Measurements from ENCODE around the gene OR5C1.
A peak's percentile ranks its signal among the peaks of the same experiment; 100 is the strongest.
"Not testable (repeated sequence)": the region's sequence is repeated elsewhere in the genome, so short reads cannot be mapped to it uniquely, and the experiment has no call there.

Gene OR5C1

DNA sequence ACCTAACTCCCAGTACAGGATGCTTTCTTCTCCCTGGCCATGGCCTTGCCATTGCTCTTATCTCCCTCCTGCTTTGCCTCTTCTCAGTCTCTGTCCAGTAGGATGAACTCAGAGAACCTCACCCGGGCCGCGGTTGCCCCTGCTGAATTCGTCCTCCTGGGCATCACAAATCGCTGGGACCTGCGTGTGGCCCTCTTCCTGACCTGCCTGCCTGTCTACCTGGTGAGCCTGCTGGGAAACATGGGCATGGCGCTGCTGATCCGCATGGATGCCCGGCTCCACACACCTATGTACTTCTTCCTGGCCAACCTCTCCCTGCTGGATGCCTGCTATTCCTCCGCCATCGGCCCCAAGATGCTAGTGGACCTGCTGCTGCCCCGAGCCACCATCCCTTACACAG lies at the start of gene OR5C1:
OR5C1 (plus strand) TSS at position 103 of the 400 bp plus-strand sequence; CDS start at position 103, 0 bp downstream.
- no peak for DNase-seq

DNA sequence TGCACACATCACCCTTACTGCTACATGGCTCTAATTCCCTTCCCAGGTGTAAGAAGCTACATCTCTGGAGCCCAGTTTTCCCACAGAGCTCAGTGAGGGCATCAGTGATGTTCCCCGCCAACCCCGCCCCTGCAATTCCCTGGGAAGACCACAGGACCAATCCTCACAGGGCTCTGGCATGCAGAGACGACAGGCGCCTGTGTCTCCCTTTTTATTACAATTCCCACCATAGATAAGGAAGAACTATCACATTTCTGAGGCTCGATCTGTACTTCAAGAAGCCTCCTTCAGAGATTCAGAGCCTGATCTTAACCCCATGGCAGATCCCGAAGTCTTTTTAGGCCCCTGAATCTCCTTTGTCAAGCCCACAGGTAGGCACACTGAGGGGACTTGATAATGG lies 46.7 kb upstream of the OR5C1 start, which contains the start of gene OR1L6:
OR1L6 (plus strand) TSS at position 301 of the 400 bp plus-strand sequence. CDS start 7,545 bp downstream, outside the sequence.
- no peak for DNase-seq

DNA sequence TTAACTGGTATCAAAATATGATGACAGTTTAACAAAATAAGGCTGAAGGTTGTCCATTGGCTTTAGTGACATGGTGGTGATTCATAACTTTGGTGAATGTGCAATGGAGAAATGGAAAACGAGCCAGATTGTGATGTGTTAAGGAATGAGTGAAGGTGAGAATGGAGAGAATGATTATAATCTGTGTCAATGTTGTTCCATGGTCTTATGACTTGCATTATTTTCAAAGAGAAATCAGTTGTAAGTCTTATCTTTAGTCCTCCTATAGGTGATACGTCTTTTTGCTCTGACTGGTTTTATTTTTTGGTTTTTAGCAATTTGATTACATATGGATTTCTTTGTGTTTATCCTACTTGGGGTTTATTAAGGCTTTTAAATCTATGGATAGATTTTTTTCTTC lies 33.9 kb upstream of the OR5C1 start:
- DNase-seq = no peak

DNA sequence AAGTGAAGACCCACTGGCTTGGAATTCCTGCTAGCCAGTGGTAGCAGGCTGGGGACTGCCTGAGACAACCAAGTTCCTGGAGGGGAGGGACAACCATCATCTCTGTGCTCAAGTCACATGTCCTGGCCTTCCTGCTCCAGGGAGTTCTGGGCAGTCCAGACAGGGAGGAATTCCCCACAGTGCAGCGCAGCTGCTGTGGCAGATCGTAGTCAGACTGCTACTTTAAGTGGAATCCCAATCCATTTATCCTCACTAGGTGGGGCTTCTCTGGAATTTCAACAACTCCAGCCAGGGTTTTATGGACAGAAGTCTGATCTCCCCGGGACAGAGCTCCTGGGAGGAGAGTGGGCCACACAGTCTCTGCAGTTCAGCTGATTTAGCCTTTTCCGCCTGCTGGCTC lies 20.9 kb upstream of the OR5C1 start:
- DNase-seq = no peak

DNA sequence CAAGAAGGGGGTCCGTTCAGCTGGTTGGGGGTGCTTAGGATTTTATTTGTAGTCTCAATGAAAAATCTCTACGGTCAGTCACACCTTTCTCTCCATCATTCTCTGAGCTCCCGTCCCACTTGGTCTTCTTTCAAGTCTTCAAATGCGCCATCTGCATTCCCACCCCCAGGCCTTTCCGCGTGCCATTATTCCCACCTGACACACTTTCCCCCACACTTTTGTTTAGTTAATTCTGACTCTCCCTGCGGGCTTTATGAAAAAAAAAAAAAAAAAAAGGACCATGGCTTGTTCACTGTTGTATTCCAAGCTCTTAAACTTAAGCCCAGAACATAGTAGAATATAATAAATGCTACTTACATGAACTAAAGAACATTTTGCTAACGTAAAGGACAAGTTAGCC lies 11.7 kb upstream of the OR5C1 start:
- DNase-seq = no peak

DNA sequence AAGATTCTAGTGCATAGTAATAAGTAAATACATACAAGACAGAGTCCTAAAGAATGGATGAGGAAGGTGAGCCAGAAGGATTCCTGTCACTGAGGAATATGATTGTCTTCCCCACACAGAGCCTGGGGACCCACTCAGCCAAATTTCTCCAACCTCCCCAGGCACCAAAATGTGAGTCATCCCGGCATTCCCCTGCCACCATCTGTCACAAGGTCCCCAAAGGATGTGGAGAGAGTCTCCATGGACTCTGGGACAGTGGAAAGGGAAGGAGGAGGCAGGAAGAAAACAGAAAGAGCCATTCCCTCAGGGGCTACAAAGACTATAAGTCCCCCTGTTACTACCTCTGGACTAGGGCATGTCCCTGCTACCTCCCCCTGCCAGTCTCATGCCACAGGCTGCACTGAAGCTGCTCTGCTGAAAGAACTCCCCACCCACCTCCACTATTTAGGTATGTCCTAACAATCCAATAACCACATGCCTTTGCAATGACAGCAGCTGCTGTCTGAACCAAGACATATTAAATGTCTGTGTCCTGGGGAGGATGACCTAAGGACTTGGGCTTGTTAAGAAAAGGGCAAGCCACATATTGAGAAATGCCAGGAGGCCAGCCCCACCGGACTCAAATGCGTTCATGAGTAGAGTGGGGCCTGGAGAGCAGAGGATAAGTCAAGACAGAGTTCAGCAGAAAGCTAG lies 10.7 kb upstream of the OR5C1 start:
- peak; percentile 36 for DNase-seq

DNA sequence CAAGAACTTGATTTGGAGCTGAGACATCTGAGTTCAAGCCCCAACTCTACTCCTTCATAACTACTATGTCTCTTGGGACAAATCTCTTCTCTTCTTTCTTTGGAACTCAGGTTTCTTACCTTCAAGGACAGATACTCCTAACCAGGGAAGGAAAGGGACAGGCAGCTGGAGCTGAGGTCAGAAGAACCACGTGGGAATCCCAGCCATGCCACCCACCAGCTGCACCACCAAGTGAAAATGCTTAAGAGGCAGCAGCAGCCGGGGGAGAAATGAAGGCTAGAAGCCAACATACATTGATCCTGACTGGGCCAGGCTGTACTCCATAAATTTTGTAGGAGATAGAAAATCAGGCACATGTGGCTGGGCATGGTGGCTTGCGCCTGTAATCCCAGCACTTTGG lies 9.6 kb upstream of the OR5C1 start:
- DNase-seq = no peak

DNA sequence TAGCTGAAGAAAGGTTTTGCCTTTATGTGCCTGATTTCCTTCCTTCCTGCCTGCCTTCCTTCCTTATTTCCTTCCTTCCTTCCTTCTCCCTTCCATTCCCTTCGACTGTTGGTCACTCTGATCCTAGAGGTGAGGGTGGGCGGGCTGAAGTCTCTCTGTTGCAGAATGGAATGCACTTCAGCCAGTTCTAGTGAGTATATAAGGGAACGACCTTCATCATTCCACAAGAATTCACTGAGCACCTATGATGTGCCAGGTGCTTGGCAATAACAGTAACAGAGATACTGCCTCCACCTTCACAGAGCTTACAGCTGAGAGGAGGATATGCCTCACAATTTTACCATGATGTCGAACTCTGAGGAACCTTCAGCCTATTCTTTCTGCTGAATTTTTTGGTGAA lies 8.7 kb upstream of the OR5C1 start:
- DNase-seq = no peak

DNA sequence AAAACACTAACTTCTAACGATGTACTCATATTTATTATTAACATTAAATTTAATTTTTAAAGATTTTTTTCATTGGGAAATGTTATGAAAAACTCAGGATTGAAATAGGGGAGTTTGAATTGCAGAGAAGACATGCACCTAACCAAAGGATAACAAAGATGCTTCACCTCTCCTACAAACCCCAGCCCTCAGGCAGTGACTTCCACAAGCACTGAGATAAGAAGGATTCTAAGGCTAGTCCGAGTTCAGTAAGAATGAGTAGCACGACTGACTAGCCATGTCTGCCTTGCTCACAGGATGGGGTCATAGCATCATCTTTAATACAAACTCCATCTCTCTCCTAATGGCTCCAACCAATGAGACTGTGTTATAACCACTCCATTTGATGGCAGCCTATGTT lies 7.1 kb upstream of the OR5C1 start:
- no peak for DNase-seq

DNA sequence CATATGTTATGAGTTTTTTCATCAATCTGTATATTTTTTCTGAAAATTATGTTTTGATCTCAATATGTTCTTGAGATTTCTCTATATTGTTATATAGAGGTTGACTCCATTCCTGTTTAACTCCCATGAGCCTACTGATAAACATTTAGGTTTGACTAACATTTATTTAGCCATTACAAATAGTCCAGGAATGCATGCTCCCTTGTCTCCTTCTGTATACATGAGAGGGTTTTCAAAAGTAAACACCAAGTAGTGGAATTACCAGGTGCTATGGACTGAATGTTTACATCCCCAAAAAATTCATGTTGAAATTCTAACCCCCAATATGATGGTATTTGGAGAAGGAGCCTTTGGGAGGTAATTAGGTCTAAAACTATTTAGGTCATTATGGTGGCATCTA lies 3.5 kb upstream of the OR5C1 start:
- DNase-seq = no peak

DNA sequence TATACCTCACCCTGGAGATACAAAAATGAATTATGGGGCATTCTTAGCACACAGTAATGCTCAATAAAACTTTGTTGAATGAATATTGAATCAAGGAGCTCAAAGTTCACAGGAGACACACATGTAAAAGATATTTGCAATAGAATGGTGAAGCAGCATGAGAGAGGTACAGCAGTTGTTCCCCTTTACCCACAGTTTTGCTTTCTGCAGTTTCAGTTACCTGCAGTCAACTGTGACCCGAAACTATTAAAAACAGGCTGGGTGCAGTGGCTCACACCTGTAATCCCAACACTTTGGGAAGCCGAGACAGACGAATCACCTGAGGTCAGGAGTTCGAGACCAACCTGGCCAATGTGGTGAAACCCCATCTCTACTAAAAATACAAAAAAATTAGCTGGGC lies 2.4 kb upstream of the OR5C1 start:
- DNase-seq = no peak

DNA sequence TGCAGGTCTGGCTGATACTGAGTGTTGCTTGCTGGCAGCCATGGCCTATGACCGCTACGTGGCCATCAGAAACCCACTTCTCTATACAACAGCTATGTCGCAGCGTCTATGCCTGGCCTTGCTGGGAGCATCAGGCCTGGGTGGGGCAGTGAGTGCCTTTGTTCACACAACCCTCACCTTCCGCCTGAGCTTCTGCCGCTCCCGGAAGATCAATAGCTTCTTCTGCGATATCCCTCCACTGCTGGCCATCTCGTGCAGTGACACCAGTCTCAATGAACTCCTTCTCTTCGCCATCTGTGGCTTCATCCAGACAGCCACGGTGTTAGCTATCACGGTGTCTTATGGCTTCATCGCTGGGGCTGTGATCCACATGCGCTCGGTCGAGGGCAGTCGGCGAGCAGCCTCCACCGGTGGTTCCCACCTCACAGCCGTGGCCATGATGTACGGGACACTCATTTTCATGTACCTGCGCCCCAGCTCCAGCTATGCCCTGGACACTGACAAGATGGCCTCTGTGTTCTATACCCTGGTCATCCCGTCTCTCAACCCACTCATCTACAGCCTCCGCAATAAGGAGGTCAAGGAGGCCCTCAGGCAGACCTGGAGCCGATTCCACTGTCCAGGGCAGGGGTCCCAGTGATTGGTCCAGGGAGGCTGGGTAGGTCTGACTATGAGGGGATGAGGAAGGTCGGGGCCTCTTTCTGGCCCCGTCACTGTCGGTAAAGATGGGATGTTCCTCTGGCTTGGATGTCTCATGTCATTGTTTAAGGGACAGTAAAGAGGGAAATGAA lies 718 bp downstream of the OR5C1 start:
- DNase-seq = no peak

DNA sequence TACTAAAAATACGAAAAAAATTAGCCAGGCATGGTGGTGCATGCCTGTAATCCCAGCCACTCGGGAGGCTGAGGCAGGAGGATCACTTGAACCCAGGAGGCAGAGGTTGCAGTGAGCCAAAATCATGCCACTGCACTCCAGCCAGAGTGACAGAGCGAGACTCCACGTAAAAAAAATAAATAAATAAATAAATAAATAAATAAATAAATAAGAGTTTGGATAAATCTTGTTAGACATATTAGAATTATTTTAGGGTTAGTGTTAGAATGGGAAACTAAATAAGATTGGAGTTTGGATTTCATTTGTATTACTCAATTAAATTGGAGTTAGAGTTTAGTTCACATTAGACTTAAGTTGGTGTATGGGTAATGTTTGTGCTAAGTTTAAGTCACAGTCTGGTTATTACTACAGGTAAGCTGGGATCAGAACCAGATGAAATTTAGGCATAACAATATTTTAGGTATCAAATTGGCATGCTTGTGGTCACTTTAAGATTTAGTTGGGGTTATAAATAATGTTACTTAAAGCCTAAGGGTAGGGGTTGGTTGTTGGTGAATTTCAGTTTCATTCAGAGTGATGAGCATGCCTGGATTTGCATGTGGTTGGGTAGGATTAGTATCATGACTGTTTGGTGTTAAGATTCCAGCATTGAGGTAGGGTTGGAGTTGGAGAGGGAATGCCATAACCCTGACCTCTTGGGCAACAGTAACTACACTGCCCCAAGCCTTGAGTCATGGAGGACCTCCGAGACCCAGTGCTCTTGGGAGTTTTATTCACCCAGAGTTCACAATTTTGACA lies 3.3 kb downstream of the OR5C1 start:
- no peak for DNase-seq

DNA sequence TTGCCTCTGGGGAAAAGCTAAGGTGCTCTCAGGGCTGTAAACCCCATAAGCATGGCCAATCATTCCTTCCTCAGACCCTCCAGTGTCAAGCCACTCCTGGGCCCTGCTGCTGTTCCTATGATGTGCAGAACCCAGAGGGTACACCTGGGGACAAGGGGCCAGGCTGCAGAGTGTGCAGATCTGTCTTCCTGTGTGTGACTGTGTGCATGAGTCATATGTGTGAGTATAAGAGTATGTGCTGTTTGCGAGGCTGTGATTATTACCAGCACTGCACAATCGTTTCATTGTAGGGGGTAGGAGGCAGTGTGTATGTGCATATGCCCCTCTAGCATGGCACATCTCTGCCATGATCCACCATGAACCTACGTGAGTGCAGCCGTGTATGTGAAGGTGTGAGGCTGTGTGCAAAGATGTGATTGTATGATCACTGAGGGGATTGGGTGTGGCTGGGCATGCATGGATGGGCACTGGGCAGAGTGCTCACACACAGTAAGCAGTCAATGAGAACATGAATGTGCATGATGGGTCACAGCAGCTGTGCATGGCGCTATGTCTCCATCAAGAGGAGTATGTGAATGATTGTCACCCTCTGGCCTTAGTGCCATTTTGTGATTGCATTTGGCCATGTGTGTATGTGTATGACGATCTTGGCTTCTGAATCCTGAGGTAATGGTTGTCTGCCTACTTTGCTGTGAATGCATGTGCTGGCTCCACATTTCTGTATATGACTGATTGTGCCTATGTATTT lies 8.8 kb downstream of the OR5C1 start:
- no peak for DNase-seq

DNA sequence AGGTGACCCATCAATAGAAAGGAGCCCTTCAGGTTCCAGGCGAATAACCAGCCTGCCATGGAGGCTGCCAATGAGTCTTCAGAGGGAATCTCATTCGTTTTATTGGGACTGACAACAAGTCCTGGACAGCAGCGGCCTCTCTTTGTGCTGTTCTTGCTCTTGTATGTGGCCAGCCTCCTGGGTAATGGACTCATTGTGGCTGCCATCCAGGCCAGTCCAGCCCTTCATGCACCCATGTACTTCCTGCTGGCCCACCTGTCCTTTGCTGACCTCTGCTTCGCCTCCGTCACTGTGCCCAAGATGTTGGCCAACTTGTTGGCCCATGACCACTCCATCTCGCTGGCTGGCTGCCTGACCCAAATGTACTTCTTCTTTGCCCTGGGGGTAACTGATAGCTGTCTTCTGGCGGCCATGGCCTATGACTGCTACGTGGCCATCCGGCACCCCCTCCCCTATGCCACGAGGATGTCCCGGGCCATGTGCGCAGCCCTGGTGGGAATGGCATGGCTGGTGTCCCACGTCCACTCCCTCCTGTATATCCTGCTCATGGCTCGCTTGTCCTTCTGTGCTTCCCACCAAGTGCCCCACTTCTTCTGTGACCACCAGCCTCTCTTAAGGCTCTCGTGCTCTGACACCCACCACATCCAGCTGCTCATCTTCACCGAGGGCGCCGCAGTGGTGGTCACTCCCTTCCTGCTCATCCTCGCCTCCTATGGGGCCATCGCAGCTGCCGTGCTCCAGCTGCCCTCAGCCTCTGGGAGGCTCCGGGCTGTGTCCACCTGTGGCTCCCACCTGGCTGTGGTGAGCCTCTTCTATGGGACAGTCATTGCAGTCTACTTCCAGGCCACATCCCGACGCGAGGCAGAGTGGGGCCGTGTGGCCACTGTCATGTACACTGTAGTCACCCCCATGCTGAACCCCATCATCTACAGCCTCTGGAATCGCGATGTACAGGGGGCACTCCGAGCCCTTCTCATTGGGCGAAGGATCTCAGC lies 11.6 kb downstream of the OR5C1 start, which contains the start of gene OR1K1:
OR1K1 (plus strand) TSS at position 58 of the 995 bp plus-strand sequence; CDS start at position 58, 0 bp downstream.
- no peak for DNase-seq

DNA sequence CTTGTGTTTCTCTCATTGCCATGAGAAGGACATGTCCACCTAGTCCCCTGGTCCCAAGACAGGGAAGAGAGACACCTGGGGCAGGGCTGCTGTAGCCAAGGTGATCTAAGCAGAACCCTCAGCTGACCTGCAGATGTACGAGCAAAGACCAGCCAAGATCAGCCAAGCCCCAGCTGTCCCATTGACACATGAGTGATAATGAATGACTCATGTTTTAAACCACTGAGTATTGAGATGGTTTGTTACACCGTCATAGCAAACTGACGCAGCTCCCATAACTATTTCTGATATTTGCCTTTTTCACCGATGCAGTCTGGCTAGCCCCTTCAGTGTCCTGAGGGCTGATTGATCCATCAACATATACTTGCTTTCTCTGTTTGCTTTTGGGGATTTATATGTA lies 17.9 kb downstream of the OR5C1 start:
- no peak for DNase-seq

DNA sequence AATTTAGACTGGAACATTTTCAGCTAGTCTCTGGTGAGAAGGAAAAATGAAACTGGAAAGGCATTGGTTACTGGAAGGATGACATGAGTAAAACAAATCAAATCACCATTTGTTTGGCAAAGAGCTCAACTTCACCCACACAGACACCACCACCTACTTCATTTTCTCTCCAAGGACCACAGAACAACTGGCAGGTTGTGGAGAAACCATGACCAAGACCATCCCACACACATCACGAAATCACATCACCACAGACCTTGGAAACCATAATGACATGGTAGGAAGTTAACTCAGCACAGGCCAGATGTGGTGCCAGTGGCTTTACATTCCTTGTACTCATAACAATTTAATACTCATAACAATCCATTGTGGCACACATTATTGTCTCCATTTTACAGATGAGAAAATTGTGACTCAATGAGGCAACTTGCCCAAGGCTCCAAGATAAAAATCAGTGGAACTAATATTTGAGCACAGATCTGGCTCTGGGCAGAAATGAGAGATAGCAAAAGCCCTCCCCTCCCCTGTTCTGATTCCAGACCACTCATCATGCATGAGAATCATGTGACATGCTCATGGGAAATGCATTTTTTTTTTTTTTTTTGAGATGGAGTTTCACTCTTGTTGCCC lies 18.7 kb downstream of the OR5C1 start:
- no peak for DNase-seq

DNA sequence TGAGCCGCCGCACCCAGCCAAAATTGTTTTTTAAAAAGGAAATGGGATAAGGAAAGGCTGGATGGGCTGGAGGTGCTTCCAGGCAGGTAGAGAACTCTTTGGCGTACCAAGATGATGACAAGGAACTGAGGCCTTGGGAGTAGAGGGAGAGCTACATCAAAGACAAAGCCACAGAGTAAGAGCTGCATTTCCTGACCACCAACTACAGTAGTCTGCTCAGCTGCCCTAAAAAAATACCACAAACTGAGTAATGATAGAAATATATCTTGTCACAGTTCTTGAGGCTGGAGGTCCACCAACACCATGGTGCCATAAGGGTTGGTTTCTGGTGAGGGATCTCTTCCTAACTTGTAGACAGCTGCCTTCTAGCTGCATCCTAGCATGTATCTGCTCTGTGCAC lies 19.4 kb downstream of the OR5C1 start:
- DNase-seq = no peak

DNA sequence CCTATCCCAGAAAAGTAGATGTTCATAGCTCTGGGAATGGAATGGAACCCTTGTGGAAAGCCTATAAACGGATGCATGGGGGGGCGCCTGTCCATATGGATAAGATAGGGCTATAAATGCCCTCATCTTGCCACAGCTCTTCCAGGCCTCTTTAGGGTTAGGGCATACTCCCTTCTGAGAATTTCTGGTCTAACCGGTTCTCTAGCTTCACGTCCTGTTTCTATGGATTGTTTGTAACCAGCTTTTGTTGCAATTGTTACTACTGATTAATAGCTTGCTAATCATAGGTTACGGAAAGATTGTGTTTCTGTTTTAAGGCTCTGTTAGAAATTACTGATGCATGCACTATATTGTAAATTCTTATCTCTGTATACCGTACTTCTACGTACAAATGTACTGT lies 20.5 kb downstream of the OR5C1 start:
- not testable (repeated sequence) for DNase-seq

DNA sequence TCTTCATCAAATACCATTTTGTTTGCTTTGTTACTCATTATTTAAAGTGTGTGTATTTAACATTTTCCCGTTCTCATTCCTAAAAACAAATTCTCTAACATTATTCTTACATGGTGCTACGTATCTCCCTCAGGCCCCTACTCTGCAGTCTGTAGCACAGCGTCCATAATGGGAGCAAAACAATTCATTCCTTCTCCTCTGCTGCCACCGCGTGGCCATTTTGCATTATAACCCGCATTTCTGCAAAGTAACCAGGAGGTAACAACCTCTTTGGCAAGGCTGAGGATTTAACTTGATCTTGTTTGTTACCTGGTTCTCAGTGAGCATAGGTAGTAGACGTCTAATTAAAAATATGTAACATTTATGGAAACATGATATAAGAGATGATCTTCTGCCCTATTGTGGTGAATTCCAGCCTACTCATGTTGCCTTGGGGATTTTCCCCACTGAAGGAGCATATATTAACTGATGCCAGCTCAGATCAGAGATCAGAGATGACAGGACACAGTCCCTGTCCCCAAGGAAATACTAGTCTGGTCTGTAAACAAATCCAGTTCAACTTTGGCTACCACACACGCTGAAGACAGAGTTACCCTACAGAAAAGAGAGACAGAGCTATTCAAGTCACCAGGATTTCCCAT lies 21.7 kb downstream of the OR5C1 start:
- DNase-seq = peak; percentile 43

Measured in T1000 (cell line).